Measurements from ENCODE around the gene RPS6KA4. TPM values are rescaled to one million over a fixed set of nuclear protein-coding genes. Genes with fewer than 3 reads are reported as not detected.
A peak's percentile ranks its signal among the peaks of the same experiment; 100 is the strongest.

Gene RPS6KA4
- total and polyA plus RNA-seq, 2 of the 13 experiments (the other 11 are each of a cell fraction or from before 2014, with no cell fraction given), result 8.9 to 14.2 TPM

GRCh38 chr11:64317961-64318765 is 40.8 kb upstream of the RPS6KA4 start, which contains the start of gene PRDX5 (continued):
- TF ChIP-seq HNF1A (IDR thresholded peaks at IDR 0.05; ENCODE audit: low read depth) (no peak), HNF1A (CRISPR knock-in tag; IDR thresholded peaks at IDR 0.05; ENCODE audit: borderline replicate concordance) (no peak; the same call in 1 of the 2 replicates), ISL2 (CRISPR knock-in tag; IDR thresholded peaks at IDR 0.05) (peak; percentile 60), TBX2 (CRISPR knock-in tag; IDR thresholded peaks at IDR 0.05; ENCODE audit: borderline replicate concordance) (peak; percentile 66), ZNF101 (CRISPR knock-in tag; IDR thresholded peaks at IDR 0.05; ENCODE audit: borderline replicate concordance, low read depth) (peak; percentile 87; the same call in 1 of the 2 replicates), SSRP1 (CRISPR knock-in tag; IDR thresholded peaks at IDR 0.05) (no peak), SMYD3 (CRISPR knock-in tag; IDR thresholded peaks at IDR 0.05) (no peak), HNF4G (IDR thresholded peaks at IDR 0.05; ENCODE audit: borderline replicate concordance, low read depth, low read length) (no peak), HNF4G (CRISPR knock-in tag; IDR thresholded peaks at IDR 0.05; ENCODE audit: borderline replicate concordance, low read depth) (no peak), ZSCAN31 (CRISPR knock-in tag; IDR thresholded peaks at IDR 0.05; ENCODE audit: low read depth) (peak; percentile 75; the same call in 1 of the 2 replicates), ZBTB2 (CRISPR knock-in tag; IDR thresholded peaks at IDR 0.05; ENCODE audit: low read depth) (0 out of 2 replicates have a peak, but pooled peaks have one; percentile 14), AHDC1 (CRISPR knock-in tag; IDR thresholded peaks at IDR 0.05; ENCODE audit: borderline replicate concordance) (no peak), ZNF550 (CRISPR knock-in tag; IDR thresholded peaks at IDR 0.05; ENCODE audit: borderline replicate concordance) (no peak)
